Measurements from ENCODE around the gene SLC49A4. TPM values are rescaled to one million over a fixed set of nuclear protein-coding genes. Genes with fewer than 3 reads are reported as not detected.

Gene SLC49A4
- total RNA-seq, 1 experiment from 2014 or later = 16.1 TPM

GRCh38 chr3:122800706-122801237, 5.9 kb downstream of the SLC49A4 start:
- Mint-ChIP-seq H3K27ac (ENCODE audit: unreplicated experiment) (no peak overlapping the region), H3K4me1 (ENCODE audit: low read depth, unreplicated experiment) (peaks cover 18% of the 10 kb centered on the region), H3K36me3 (ENCODE audit: insufficient read depth, unreplicated experiment) (no peaks in the 10 kb centered on the region), H3K27me3 (ENCODE audit: unreplicated experiment) (no peaks in the 10 kb centered on the region), H3K4me3 (ENCODE audit: low read depth, unreplicated experiment) (no peak overlapping the region), H3K9me3 (ENCODE audit: low read depth, unreplicated experiment) (no peaks in the 10 kb centered on the region)
- CTCF ChIA-PET = no interaction called here
- TF ChIP-seq CTCF (IDR thresholded peaks at IDR 0.05; ENCODE audit: unreplicated experiment) = no peak
- BruUV-seq (replicated peaks) = no TSS peak
- no peak for DNase-seq
- intact Hi-C loops (cut with micrococcal nuclease; ENCODE audit: unreplicated experiment) = no loop called here

- H3K27ac Mint-ChIP-seq (ENCODE audit: unreplicated experiment) = no peak overlapping the region
- H3K9me3 Mint-ChIP-seq (ENCODE audit: low read depth, unreplicated experiment) = no peaks in the 10 kb centered on the region
- no peaks in the 10 kb centered on the region for H3K27me3 Mint-ChIP-seq (ENCODE audit: unreplicated experiment)
- peaks cover 2% of the 10 kb centered on the region for H3K4me1 Mint-ChIP-seq (ENCODE audit: low read depth, unreplicated experiment)
- DNase-seq = no peak
- H3K36me3 Mint-ChIP-seq (ENCODE audit: insufficient read depth, unreplicated experiment) = no peaks in the 10 kb centered on the region
- intact Hi-C loops (cut with micrococcal nuclease; ENCODE audit: unreplicated experiment) = no loop called here
- H3K4me3 Mint-ChIP-seq (ENCODE audit: low read depth, unreplicated experiment) = no peak overlapping the region
- no peak for TF ChIP-seq CTCF (IDR thresholded peaks at IDR 0.05; ENCODE audit: unreplicated experiment)
- CTCF ChIA-PET = no interaction called here
- no TSS peak for BruUV-seq (replicated peaks)
Measured at GRCh38 chr3:122802323-122802722, 7.5 kb downstream of the SLC49A4 start.

GRCh38 chr3:122803977-122804376, 9.1 kb downstream of the SLC49A4 start:
- H3K4me1 Mint-ChIP-seq (ENCODE audit: low read depth, unreplicated experiment) = no peaks in the 10 kb centered on the region
- H3K9me3 Mint-ChIP-seq (ENCODE audit: low read depth, unreplicated experiment) = no peaks in the 10 kb centered on the region
- H3K27ac Mint-ChIP-seq (ENCODE audit: unreplicated experiment) = no peak overlapping the region
- DNase-seq = no peak
- no peaks in the 10 kb centered on the region for H3K27me3 Mint-ChIP-seq (ENCODE audit: unreplicated experiment)
- TF ChIP-seq CTCF (IDR thresholded peaks at IDR 0.05; ENCODE audit: unreplicated experiment) = no peak
- no peak overlapping the region for H3K4me3 Mint-ChIP-seq (ENCODE audit: low read depth, unreplicated experiment)
- intact Hi-C loops (cut with micrococcal nuclease; ENCODE audit: unreplicated experiment) = no loop called here
- no TSS peak for BruUV-seq (replicated peaks)
- no peaks in the 10 kb centered on the region for H3K36me3 Mint-ChIP-seq (ENCODE audit: insufficient read depth, unreplicated experiment)
- CTCF ChIA-PET = no interaction called here

- Mint-ChIP-seq H3K4me1 (ENCODE audit: low read depth, unreplicated experiment) (no peaks in the 10 kb centered on the region), H3K27me3 (ENCODE audit: unreplicated experiment) (no peaks in the 10 kb centered on the region), H3K27ac (ENCODE audit: unreplicated experiment) (no peak overlapping the region), H3K36me3 (ENCODE audit: insufficient read depth, unreplicated experiment) (no peaks in the 10 kb centered on the region), H3K9me3 (ENCODE audit: low read depth, unreplicated experiment) (no peaks in the 10 kb centered on the region), H3K4me3 (ENCODE audit: low read depth, unreplicated experiment) (no peak overlapping the region)
- DNase-seq = no peak
- TF ChIP-seq CTCF (IDR thresholded peaks at IDR 0.05; ENCODE audit: unreplicated experiment) = no peak
- intact Hi-C loops (cut with micrococcal nuclease; ENCODE audit: unreplicated experiment) = no loop called here
- no TSS peak for BruUV-seq (replicated peaks)
- CTCF ChIA-PET = no interaction called here
Measured at GRCh38 chr3:122810734-122811133, 15.9 kb downstream of the SLC49A4 start.

Measured in Calu3 (cell line).